CD14-positive monocyte (primary cell): ENCODE data around the gene LRRC4B. TPM values are rescaled to one million over a fixed set of nuclear protein-coding genes. Genes with fewer than 3 reads are reported as not detected.

Source experiments
- DNase-seq, 3 donors: peaks; one replicate each; pipeline ENCODE4 v3.0.0-alpha.2; 2011 to 2022
- H2AFZ ChIP-seq: 2 replicates; pipeline ENCODE4 v1.6.0; 2012; ENCODE audit warnings: mild to moderate bottlenecking, low read depth, low read length, inconsistent platforms; ENCODE audit not compliant: insufficient read depth, poor library complexity, severe bottlenecking
- H3K27ac ChIP-seq, 2 donors: 1 replicate in 1 of 2; 2 replicates in 1 of 2; pipeline ENCODE4 v1.5.1; 2012 to 2013; ENCODE audit warnings: low read length in 2 of 2, control low read depth in 1 of 2, inconsistent platforms in 1 of 2, low read depth in 1 of 2, mild to moderate bottlenecking in 1 of 2
- H3K27me3 ChIP-seq, 2 donors: one replicate each; pipeline versions ENCODE4 v1.6.0 to v1.6.1; 2011 to 2013; ENCODE audit warnings: low read length in 2 of 2; ENCODE audit not compliant: control insufficient read depth in 2 of 2, insufficient read depth in 2 of 2
- H3K36me3 ChIP-seq, 2 donors: replicated peaks in 1 of 2; 1 replicate in 1 of 2; 2 replicates in 1 of 2; pipeline versions ENCODE4 v1.5.1 to v1.6.1; 2012 to 2013; ENCODE audit warnings: low read length in 2 of 2, control low read depth in 1 of 2, inconsistent platforms in 1 of 2, mild to moderate bottlenecking in 1 of 2; ENCODE audit not compliant: insufficient read depth in 2 of 2, control insufficient read depth in 1 of 2
- H3K4me1 ChIP-seq, 2 donors: 1 replicate in 1 of 2; 2 replicates in 1 of 2; pipeline versions ENCODE4 v1.5.1 to v1.6.1; 2012 to 2013; ENCODE audit warnings: low read length in 2 of 2, control low read depth in 1 of 2, inconsistent platforms in 1 of 2, mild to moderate bottlenecking in 1 of 2, moderate library complexity in 1 of 2; ENCODE audit not compliant: insufficient read depth in 2 of 2, control insufficient read depth in 1 of 2
- H3K4me2 ChIP-seq: replicated peaks from 2 replicates; pipeline ENCODE3; 2012; ENCODE audit warnings: low read length, moderate library complexity, mild to moderate bottlenecking; ENCODE audit not compliant: poor library complexity, severe bottlenecking; ENCODE audit errors: extremely low read depth
- H3K4me3 ChIP-seq, 3 experiments: fragments of 200-600 bp in 1 of 3; sonication (generic) in 1 of 3; replicated peaks in 1 of 3; 1 replicate in 2 of 3; 2 replicates in 1 of 3; pipeline ENCODE4 v1.5.1; 2011 to 2013; ENCODE audit warnings: low read length in 3 of 3, mild to moderate bottlenecking in 3 of 3, control low read depth in 2 of 3, low read depth in 2 of 3, inconsistent platforms in 1 of 3, moderate library complexity in 1 of 3
- H3K79me2 ChIP-seq: 2 replicates; pipeline ENCODE4 v1.6.0; 2012; ENCODE audit warnings: mild to moderate bottlenecking, control low read depth, inconsistent platforms, low read length, moderate library complexity; ENCODE audit not compliant: insufficient read depth
- H3K9ac ChIP-seq: 2 replicates; pipeline ENCODE4 v1.6.0; 2017; ENCODE audit warnings: low read length, mild to moderate bottlenecking; ENCODE audit not compliant: insufficient read depth, poor library complexity, severe bottlenecking
- H3K9me3 ChIP-seq, 2 donors: replicated peaks in 1 of 2; 1 replicate in 1 of 2; 2 replicates in 1 of 2; pipeline versions ENCODE4 v1.5.1 to v1.6.1; 2012 to 2013; ENCODE audit warnings: low read length in 2 of 2, control low read depth in 1 of 2; ENCODE audit not compliant: control insufficient read depth in 1 of 2, insufficient read depth in 1 of 2
- H4K20me1 ChIP-seq: 2 replicates; pipeline ENCODE4 v1.6.0; 2012; ENCODE audit warnings: mild to moderate bottlenecking, low read length, control low read depth, moderate library complexity; ENCODE audit not compliant: insufficient read depth
- H3K27ac Mint-ChIP-seq, 7 donors: one replicate each; pipeline ENCODE4 v1.8.0; 2020; ENCODE audit warnings: mild to moderate bottlenecking in 7 of 7, mixed read lengths in 7 of 7, moderate library complexity in 6 of 7, inconsistent platforms in 2 of 7
- H3K27me3 Mint-ChIP-seq, 3 donors: one replicate each; pipeline ENCODE4 v1.8.0; 2021 to 2022; ENCODE audit warnings: low read depth in 3 of 3, mild to moderate bottlenecking in 3 of 3, mixed read lengths in 3 of 3, moderate library complexity in 3 of 3, inconsistent platforms in 1 of 3
- H3K36me3 Mint-ChIP-seq, 2 donors: one replicate each; pipeline ENCODE4 v1.8.0; 2020; ENCODE audit warnings: mixed read lengths in 2 of 2, inconsistent platforms in 1 of 2, mild to moderate bottlenecking in 1 of 2
- H3K4me1 Mint-ChIP-seq: one replicate; pipeline ENCODE4 v1.8.0; 2020; ENCODE audit warnings: mild to moderate bottlenecking, mixed read lengths
- H3K4me3 Mint-ChIP-seq, 2 donors: one replicate each; pipeline ENCODE4 v1.8.0; 2020; ENCODE audit warnings: mild to moderate bottlenecking in 2 of 2, mixed read lengths in 2 of 2, moderate library complexity in 1 of 2
- H3K9me3 Mint-ChIP-seq, 7 donors: one replicate each; pipeline ENCODE4 v1.8.0; 2020 to 2022; ENCODE audit warnings: mixed read lengths in 7 of 7, mild to moderate bottlenecking in 6 of 7, moderate library complexity in 6 of 7, inconsistent platforms in 2 of 7
- CTCF ChIP-seq: fragments of 200-600 bp; IDR thresholded peaks from one replicate; pipeline ENCODE4 v1.8.0; 2022; ENCODE audit warnings: antibody characterized with exemption, mild to moderate bottlenecking
- WGBS: methylation state at CpG from one replicate; pipeline ENCODE4 v1.1.5; 2013; ENCODE audit warnings: missing lambda C conversion rate; ENCODE audit not compliant: insufficient coverage; 5-methylcytosine and 5-hydroxymethylcytosine counted together
- intact Hi-C, 2 donors: fragments of 100-400 bp; cut with micrococcal nuclease; formaldehyde crosslinking; loops; one replicate each; pipeline versions ENCODE4 v1.15.0 to v1.15.1; 2023
- polyA plus RNA-seq, 3 donors: library from polyadenylated mRNA; depleted of rRNA in 1 of 3; unstranded in 2 of 3; stranded (reverse) in 1 of 3; fragments of 300-500 nt in 2 of 3; fragments of >200 nt in 1 of 3; fragmentation: Illumina TruSeq in 2 of 3; gene quantifications; 1 replicate in 2 of 3; 2 replicates in 1 of 3; pipeline ENCODE4 v1.2.3, GENCODE V29; 2012 to 2021

Gene LRRC4B
- polyA plus RNA-seq, 3 donors: not detected

DNA sequence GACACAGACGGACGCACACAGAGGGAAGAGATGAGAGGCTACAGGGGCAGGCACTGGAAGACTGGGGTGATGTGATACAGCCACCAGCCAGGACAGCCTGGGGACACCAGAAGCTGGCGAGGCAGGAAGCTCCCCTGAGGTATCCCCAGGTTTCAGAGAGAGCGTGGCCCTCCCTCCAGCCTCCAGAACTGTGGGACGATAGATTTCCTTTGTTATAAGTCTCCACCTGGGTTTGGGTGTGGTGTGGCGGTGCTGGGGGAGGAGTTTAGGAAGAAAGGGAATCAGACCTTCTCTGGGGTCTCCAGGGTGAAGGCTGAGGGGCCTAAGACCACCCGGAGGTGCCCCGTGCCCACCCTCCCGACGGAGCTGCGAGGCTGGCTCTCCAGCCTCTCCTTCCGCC is 51.8 kb downstream of the LRRC4B start:
- no peaks in the 10 kb centered on the region for H3K36me3 Mint-ChIP-seq
- 77% methylated on average over 3 of the region's 12 CpGs for WGBS
- Histone ChIP-seq H2AFZ (no peak overlapping the region), H4K20me1 (no peaks in the 10 kb centered on the region), H3K27ac (no peak overlapping the region), H3K9ac (no peak overlapping the region), H3K36me3 (no peaks in the 10 kb centered on the region), H3K4me3 (no peak overlapping the region), H3K4me2 (no peak overlapping the region), H3K27me3 (peaks cover 0 to 6% of the 10 kb centered on the region in 2 donors), H3K4me1 (peaks cover 3 to 4% of the 10 kb centered on the region in 2 donors), H3K9me3 (no peaks in the 10 kb centered on the region), H3K79me2 (no peaks in the 10 kb centered on the region)
- H3K27me3 Mint-ChIP-seq: peaks cover 18 to 40% (median 24%) of the 10 kb centered on the region in 3 donors
- H3K9me3 Mint-ChIP-seq: peaks cover 0 to 8% (median 6%) of the 10 kb centered on the region in 7 donors
- TF ChIP-seq CTCF: no peak
- intact Hi-C loops: no loop called here
- DNase-seq: no peak
- peaks cover 4% of the 10 kb centered on the region for H3K4me1 Mint-ChIP-seq
- no peak overlapping the region for H3K27ac Mint-ChIP-seq
- no peak overlapping the region for H3K4me3 Mint-ChIP-seq

GRCh38 chr19:50515168-50515561 is 53.1 kb downstream of the LRRC4B start:
- Histone ChIP-seq H3K9ac (no peak overlapping the region), H3K27ac (no peak overlapping the region), H3K4me2 (no peak overlapping the region), H3K79me2 (peaks cover 4% of the 10 kb centered on the region), H3K27me3 (peaks cover 0 to 6% of the 10 kb centered on the region in 2 donors), H3K36me3 (no peaks in the 10 kb centered on the region), H3K9me3 (no peaks in the 10 kb centered on the region), H2AFZ (no peak overlapping the region), H4K20me1 (no peaks in the 10 kb centered on the region), H3K4me3 (no peak overlapping the region), H3K4me1 (peaks cover 10 to 13% of the 10 kb centered on the region in 2 donors)
- Mint-ChIP-seq H3K9me3 (peaks cover 0 to 8% (median 6%) of the 10 kb centered on the region in 7 donors), H3K27me3 (peaks cover 16 to 40% (median 24%) of the 10 kb centered on the region in 3 donors), H3K4me1 (peaks cover 14% of the 10 kb centered on the region), H3K27ac (no peak overlapping the region), H3K36me3 (no peaks in the 10 kb centered on the region), H3K4me3 (no peak overlapping the region)
- DNase-seq: no peak
- intact Hi-C loops: no loop called here
- WGBS: 80% methylated on average over 8 of the region's 11 CpGs
- TF ChIP-seq CTCF: no peak
